DMS53 treated with DMSO at 0.1 percent for 48 hours (cell line): ENCODE measurements around the gene SAMD3.
"Not testable (repeated sequence)": the region's sequence is repeated elsewhere in the genome, so short reads cannot be mapped to it uniquely, and the experiment has no call there.

Experiments
- DNase-seq: peaks from one replicate; lab custom pipeline; 2025; ENCODE audit not compliant: unreplicated experiment; lab: John Stamatoyannopoulos, UW

SAMD3 gene

DNA sequence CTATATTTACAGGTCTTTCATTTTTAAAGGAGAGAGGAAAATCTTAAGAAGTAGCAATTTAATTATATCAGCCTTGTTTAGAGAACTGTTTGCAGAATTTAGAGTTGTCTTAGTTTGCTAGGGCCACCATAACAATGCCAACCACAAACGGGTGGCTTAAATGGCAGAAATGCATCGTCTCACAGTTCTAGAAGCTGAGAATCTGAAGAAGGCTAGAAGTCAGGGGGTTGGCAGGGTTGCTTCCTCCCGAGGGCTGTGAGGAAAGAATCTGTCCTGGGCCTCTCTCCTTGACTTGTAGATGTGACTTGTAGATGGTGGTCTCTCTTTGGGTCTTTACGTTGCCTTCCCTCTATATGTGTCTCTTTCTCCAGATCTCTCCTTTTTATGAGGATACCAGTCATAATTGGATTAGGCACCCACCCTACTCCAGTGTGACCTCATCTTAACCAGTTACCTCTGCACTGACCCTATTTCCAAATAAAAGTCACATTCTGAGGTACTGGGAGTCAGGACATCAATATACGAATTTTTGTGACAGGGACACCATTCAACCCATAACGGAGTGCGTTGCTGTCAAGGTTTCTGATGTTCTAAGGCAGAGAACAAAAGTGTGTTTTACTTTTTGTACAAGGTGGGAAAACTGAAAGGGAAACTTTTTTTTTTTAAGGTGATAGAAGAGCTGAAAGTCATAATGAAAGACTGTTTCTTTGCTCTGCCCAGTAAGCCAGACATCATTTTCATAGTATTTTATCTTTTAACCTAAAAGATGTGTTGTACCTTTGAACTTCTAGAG, 84.4 kb downstream of the SAMD3 start:
- DNase-seq: no peak

DNA sequence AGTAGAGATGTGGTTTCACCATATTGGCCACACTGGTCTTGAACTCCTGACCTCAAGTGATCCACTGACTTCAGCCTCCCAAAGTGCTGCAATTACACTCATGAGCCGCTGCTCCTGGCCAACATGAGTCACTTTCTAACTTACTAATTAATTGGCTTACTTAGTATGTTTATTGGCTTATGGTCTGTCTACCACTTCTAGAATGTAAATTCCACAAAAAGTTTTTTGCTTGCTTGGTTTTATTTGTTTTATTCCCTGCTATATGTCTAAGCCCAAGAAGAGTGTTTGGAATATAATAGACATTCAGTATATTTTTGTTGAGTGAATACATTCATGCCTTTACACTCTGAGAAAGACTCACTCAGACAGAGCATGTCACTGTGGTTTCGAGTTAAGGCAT, 86.0 kb downstream of the SAMD3 start:
- no peak for DNase-seq

DNA sequence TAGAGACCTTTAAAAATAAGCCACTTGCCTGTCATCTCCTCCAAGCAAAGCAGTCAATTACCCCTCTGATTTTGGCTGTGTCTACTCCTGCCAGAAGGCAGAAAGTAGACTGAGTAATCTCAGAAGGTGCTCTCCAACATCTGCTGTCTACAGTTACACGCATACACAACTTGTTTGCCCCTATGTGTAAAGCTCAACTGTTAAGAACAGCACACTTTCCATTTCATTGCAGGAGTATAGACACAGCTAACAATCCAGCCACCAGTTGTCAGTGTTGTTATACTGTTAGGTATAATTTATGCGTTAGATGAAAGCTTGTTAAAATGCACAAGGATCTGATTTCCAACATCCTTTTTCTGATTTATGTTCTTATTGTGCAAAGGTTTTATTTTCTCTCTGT, 88.2 kb downstream of the SAMD3 start:
- no peak for DNase-seq

DNA sequence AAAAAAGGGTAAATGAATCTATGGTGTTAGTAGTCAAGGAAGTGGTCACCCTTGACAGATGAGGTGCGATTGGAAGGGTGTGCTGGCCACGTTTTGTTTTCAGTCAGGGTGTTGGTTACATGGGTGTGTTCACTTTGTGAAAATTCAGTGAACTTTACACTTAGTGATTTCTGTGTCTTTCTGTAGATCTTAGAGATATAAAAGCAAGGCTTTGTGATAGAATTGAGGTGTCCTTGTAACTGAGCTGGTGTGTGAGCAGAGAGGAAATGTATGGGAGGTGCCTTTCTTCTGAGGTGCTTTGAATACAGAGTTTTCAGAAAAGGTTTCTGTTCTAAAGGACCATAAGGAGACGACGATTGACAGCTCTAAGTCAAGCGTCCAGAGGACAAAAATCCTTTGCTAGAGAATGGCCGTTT, 90.5 kb downstream of the SAMD3 start:
- no peak for DNase-seq

DNA sequence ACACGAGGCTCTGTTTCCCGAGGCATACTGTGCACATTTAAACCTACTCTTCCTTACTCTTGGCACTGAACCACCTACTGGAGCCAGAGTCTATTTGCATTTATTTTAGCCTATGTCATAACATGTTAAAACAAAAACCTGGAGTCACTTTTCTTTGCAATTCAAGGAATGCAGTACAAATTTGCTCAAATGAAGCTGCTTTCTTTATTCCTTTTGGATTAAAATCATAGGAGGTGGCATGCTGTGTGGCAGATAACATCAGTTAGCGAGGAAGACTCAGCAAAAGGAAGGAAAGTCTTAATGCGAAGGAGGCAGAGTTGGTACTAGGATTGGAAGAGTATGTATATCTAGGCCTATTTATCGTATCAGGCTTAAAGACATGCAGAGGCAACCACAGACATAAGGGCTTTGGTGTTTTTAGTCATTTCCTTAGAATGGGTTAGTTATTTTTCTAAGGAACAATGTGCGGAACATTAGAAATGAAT, 92.9 kb downstream of the SAMD3 start:
- DNase-seq: no peak

DNA sequence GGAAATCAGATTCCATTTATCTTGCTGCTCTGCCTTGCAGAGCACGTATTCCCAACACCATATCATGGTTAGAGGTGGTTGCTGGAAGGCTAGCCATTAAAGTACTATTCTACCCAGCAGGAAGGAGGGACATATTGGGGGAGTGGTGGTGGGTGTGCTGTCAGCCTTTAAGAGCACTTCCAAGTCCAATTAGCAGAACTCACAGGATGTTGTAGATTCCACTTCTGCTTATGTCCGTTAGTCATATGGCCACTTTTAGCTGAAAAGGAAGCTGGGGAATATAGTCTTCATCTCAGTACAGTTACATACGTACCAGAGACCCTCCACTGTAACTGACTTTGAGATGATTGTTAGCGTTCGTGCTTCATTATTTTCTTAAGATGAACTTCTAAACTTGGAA, 94.4 kb downstream of the SAMD3 start:
- no peak for DNase-seq

DNA sequence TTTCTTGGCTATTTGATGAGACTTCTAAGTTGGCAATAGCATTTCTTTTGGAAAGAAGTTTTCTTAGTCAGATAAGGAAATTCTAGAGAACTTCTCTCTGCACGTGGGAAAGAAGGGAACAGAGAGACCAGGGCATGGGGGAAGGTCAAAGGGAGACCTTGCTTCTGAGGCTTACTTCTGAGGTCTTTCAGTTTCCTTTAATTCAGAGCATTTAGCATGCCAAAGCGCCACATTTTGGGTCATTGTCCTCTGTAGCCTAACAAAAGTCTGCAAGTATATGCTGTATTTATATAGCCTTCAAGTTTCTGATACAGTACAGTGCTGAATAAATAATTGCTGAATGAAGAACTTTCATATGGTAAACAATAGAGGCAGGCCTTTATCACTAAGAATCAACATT, 95.6 kb downstream of the SAMD3 start:
- DNase-seq: no peak

DNA sequence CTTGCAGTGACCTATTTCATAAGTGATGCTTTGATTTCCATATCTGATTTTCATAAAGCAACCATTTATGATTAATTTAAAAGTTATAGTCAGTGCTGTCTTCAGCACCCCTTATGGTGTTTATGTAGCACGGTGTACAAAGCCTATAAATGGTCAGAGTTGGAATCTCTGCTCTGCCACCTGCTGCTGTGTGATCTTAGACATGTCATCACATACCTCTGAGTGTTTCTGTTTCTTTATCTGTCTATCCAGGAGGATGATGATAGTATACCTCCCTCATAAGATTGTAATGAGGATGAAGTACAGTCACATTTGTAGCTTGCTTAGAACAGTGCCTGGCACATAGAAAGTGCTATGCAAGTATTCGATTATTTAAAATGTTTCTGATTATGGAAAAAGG, 100.5 kb downstream of the SAMD3 start:
- DNase-seq: no peak

DNA sequence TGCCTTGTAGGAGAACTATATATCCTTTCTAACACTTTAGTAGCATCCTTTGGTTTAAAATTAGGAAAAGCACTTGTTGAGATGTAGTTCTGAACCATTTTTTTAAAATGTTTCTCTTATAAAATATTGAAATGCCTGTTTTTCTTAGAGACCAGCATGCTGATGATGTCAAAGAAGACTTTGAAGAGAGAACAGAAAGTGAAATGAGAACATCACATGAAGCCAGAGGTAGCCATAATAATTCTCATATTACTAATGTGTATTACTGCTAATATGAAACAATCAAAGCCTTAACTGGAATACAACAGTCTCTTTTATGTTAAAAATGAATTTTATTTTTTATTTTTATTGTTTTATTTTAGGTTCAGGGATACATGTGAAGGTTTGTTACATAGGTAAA, 102.0 kb downstream of the SAMD3 start:
- no peak for DNase-seq

DNA sequence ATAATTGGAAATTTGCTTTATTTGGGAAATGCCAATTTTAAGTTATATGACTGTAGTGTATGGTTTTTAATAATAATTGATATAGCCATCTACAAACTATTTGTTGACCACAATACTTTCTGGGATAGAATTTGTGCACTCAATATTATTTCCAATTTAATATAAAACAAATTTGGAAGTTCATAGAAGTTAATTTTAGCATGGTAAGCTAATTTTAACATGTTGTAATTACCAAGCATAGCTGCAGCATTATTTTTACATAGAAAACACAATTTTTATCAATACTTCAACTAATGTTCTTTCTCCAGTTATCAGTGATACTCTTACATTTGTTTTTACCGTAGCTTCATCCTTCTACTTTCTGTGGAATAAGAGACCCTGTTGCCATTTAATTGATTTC, 103.5 kb downstream of the SAMD3 start:
- DNase-seq: no peak

DNA sequence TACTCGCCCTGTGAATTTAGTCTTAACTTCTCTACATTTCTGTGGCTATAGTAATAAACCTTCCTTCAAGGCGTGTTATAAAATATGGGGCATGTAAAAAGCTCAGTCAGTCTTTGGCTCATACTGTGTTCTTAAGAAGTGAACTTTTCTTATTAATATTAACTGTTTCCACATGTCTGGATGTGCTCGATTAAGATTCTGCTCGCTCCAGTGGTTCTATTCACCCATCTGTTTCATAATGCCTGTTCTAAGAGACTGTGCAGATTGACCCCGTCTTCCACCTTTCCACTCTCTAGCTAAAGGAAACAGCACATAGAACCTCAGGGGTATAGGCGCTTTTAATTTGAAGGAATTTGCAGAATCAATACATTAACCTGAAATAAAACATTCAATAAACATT, 104.5 kb downstream of the SAMD3 start:
- no peak for DNase-seq

DNA sequence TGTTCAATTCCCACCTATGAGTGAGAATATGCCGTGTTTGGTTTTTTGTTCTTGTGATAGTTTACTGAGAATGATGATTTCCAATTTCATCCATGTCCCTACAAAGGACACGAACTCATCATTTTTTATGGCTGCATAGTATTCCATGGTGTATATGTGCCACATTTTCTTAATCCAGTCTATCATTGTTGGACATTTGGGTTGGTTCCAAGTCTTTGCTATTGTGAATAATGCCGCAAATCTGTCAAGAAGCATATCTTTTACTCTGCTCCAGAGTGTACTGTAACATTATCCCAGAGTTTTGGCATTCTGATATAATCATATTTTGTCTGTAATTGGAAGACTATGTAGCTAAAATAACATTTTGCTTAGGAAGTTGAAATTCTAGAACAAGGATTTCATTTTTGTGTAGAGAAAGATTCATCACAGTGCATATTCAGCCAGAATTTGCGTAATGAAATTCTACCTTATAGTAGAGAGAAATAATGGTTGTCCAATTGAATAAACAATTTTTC, 105.5 kb downstream of the SAMD3 start:
- DNase-seq: not testable (repeated sequence)

DNA sequence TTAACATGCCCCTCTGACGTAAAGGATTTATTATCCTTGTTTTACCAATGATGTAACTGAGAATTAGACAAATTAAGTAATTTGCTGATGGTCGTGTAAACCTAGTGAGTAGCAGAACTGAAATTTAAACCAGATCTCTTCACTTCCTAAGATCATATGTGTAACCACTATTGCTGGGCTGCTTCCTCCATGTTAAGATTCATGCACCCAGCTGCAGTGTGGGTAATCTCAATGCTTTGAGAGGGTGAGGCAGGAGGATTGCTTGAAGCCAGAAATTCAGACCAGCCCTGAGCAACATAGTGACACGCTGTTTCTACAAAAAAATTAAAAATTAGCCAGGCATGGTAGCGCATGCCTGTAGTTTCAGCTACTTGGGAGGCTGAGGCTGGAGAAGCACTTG, 106.5 kb downstream of the SAMD3 start:
- no peak for DNase-seq

DNA sequence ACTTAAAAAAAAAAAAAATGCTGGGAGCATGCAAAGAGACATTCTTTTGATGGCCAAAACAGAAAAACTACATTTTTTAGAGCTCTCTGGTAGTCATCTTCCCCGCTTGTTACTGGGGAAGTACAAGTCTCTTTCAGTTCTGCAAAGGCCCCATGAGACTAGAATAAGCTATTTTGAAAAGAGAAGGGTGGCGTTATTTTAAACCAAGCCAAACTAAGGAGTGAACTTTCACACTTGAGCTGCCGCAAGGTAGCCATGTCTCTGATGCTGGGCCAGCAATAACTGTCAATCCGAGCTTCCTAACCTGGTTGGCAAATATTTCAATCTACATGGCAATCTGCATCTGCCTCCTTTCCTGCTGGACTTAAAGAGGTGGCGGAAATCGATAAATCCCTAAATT, 107.7 kb downstream of the SAMD3 start:
- no peak for DNase-seq

DNA sequence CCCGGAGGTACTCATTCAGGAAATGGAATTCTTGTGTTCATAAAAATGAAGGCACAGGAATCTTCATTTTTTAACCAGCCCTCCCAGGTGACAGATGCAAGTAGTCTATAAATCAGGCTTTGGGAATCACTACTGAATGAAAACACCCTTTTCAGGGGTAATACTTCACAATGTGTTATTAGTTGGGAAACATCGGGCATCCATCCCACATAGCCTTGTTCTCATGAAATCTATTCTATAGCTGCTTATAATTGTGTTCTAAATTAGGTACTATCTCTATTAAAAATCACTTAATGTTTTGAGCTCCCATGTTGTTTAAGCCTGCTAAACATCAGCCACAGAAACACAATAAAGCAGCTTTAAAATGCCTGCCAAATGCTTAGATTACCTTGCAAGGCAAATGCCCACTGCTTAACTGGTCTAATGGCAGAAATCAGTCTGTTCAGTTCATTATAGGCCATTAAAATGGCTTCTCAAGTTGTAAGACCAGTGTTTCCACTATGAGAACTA, 109.5 kb downstream of the SAMD3 start:
- no peak for DNase-seq

DNA sequence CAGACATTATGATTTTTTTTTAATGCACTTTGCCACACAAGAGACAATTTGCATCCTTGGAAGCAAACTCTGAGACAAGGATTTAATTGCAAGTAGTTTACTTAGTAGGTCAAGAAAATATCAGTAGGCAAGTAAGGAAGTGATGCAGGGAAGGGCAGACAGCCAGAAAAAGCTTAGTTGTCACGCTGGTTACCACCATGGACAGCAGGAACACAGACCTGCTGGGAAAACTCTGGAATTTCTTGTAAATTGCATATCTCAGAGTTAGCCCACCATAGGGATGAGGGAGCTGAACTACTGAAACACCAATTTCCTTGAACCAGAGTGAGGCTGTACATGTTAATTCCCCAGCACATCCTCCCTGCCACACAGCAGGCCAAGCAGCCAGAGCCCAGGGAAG, 111.7 kb downstream of the SAMD3 start:
- no peak for DNase-seq

DNA sequence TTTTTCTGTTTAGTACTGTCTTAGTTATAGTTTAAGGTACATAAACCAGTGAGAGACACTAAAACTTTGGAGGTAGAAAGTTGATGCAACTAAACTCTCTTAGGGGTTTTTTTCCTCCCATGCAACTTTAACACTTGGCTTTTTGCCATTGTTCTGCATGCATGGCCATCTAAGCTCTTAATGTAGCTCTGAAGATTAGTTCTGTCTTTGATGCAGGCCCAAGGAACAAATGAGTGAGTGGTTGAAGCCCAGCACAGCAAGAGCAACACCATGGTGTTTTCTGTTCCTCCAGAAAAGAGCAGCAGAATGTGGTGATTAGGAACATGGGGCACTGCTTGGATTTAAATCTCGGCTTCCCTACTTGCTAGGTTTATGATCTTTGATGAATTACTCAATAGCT, 115.0 kb downstream of the SAMD3 start:
- DNase-seq: no peak

DNA sequence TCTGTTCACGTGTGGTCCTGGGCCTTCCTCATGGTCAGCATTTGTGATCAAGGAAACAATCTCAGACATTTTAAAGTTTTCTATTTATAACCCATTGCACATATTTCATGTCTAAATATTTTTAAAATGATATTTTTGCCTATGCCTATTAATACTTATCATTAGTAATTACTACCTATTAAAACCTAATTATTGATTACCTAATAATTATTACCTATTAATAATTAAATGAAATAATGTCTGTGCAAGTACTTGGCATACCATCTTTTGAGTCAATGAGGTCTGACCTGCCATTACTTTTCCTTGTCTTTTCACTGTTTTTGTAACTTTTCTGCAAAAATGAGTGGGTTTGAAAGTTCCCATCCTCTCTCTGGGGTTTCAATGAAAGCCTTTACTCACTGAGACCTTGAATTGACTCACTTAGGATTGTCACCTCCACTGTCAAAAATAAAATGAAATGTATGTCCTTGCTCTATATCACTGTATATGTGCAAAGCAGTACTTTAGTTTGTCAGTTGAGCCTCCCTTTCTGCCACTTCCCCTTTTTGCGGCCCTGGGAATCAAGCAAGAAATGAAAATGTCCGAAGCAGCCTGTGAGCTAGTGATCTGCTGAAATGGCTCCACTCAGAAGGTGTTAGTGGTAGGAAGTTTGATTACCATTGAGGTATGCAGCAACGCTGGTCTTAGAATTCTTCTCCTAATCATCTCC, 116.6 kb downstream of the SAMD3 start:
- DNase-seq: no peak

DNA sequence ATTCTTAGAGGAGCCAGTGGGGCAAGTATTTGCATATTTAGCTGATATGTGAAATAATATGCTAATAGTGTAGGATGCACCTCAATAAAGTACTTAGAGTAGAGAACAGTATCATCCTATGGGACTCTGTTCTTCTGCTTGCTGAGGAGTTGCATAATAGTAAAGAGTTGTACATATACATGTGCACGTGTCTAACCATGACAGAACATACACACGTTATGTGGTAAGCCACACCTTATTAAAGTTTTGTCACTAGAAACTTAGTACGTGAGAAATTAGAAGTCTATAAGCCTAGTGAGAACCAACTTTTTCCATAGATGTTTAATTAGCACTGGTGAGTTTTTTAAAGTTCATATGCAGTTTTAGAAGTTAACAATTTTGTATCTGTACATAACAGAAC, 123.6 kb downstream of the SAMD3 start:
- no peak for DNase-seq

DNA sequence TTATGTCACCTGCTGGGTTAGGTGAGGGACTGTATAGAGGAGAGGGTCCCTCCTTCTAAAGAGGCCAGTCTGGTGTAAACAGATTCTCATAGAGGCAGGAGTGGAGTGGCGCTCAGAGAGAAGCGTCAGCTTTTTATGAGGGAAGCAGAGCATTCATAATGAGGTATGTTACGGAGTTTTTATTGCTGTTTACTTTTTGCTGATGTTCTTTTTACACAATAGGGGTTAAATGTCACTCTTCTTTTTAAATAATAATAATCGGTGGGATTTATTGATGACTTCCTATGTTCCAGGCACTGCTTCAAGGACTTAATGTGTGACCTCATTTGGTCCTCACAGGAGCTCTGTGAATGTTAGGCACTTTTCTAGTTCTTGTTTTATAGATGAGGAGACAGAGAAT, 124.4 kb downstream of the SAMD3 start:
- DNase-seq: no peak
